AG04450 (cell line): Measurements from ENCODE around the gene THRB. TPM values are rescaled to one million over a fixed set of nuclear protein-coding genes. Genes with fewer than 3 reads are reported as not detected.

ENCODE experiments used
- CTCF ChIA-PET: fragments of 300-600, 350-600 bp; formaldehyde crosslinking; extraction: SDS; loops from one replicate; lab custom pipeline; 2022; ENCODE audit warnings: antibody characterized with exemption, inconsistent platforms; lab: Charles Lee
- POLR2A ChIA-PET: fragments of 350-600 bp; formaldehyde crosslinking; extraction: SDS; loops from one replicate; lab custom pipeline; 2021; ENCODE audit warnings: antibody characterized with exemption, inconsistent platforms; lab: Yijun Ruan, JAX
- DNase-seq: peaks from one replicate; pipeline ENCODE4 v3.0.0-alpha.2; 2011; ENCODE audit warnings: low read depth, low spot score
- H3K27ac ChIP-seq: one replicate; pipeline ENCODE4 v1.5.1; 2012; ENCODE audit warnings: low read depth, low read length, control low read depth
- H3K27me3 ChIP-seq: one replicate; pipeline ENCODE4 v1.6.0; 2012; ENCODE audit warnings: low read length; ENCODE audit not compliant: control insufficient read depth, insufficient read depth
- H3K4me3 ChIP-seq: 2 replicates; pipeline ENCODE4 v1.5.1; 2011; ENCODE audit warnings: mild to moderate bottlenecking, low read depth, low read length, control low read depth
- H3K9me3 ChIP-seq: 2 replicates; pipeline ENCODE4 v1.5.1; 2012; ENCODE audit warnings: low read length; ENCODE audit not compliant: control insufficient read depth, insufficient read depth
- polyA plus RNA-seq: library from polyadenylated mRNA; depleted of rRNA; stranded (reverse); fragments of >200 nt; gene quantifications from 2 replicates; pipeline ENCODE4 v1.2.3, GENCODE V29; 2011
- TF ChIP-seq, protein P1 (sequence below): IDR thresholded peaks from 2 replicates; pipeline ENCODE4 v1.5.1; 2011; ENCODE audit warnings: low read depth, low read length, control low read depth, inconsistent platforms

The THRB gene
- polyA plus RNA-seq, 1 experiment, result 0.02 TPM

DNA sequence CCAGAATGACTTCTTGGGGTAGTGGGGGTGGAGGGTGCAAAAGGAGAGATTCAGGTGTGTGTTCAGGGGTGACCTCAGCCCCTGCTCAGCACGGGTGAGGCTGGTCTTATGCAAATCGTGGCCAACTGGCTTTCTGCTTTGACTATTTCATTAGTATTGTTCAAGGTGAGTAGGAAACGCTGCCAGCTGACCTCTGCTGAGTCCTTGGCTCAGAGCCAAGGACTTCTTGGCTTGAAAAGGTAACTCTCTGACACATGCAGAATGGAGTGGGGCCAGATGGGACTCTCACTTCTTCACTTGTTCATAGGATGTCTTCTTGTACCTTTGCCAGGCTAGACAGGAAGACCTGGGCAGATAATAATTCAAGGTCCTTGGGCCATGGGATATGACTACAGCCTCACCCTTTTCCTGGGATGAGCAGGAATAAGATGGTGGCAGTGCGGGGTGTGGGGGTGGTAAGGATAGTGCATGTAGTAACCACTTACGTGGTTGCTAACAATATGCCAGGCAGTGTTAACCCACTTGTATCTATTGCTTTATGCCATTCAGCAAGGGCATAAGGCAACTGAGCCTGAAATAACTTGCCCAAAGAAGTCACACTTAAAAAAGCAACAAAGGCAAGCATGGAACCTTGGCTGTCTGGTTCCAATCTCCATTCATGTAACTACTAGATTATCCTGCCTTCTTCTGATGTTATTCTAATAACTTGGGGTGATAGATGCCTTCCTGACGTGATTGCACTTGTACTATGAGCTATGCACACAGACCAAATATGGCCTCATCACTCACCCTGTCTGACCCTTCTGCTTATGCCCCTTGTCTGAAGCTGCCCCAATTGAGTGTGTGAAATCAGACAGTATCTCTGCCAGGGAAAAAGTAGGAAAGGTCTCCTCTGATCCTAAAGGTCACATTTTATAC lies 356.4 kb downstream of the THRB start:
- Histone ChIP-seq H3K27ac (no peak overlapping the region), H3K9me3 (no peaks in the 10 kb centered on the region), H3K27me3 (no peaks in the 10 kb centered on the region), H3K4me3 (no peak overlapping the region)
- ChIA-PET CTCF (no interaction called here), POLR2A (no interaction called here)
- DNase-seq, result no peak
- TF ChIP-seq, protein P1, sequence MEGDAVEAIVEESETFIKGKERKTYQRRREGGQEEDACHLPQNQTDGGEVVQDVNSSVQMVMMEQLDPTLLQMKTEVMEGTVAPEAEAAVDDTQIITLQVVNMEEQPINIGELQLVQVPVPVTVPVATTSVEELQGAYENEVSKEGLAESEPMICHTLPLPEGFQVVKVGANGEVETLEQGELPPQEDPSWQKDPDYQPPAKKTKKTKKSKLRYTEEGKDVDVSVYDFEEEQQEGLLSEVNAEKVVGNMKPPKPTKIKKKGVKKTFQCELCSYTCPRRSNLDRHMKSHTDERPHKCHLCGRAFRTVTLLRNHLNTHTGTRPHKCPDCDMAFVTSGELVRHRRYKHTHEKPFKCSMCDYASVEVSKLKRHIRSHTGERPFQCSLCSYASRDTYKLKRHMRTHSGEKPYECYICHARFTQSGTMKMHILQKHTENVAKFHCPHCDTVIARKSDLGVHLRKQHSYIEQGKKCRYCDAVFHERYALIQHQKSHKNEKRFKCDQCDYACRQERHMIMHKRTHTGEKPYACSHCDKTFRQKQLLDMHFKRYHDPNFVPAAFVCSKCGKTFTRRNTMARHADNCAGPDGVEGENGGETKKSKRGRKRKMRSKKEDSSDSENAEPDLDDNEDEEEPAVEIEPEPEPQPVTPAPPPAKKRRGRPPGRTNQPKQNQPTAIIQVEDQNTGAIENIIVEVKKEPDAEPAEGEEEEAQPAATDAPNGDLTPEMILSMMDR, result no peak

DNA sequence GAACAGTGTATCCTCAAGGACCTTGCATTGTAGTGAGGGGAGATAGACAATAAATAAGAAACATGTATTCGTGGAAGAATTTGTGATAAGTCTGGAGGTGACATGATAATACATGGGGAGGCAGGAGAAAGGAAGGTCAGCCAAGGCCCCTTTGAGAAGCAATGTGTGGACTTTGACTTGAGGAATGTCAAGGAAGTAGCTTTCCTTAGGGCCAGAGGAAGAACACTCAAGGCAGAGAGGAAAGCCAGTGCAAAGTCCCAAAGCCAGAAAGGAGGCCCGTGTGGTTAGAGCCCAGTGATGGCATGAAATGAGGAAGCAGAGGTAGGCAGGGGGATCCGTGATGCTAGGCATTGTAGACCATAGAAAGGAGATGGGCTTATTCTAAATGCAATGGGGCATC lies 357.3 kb downstream of the THRB start:
- no peaks in the 10 kb centered on the region for H3K9me3 ChIP-seq
- ChIA-PET POLR2A (no interaction called here), CTCF (no interaction called here)
- H3K4me3 ChIP-seq, result no peak overlapping the region
- no peak for DNase-seq
- H3K27ac ChIP-seq, result no peak overlapping the region
- TF ChIP-seq, protein P1, result no peak
- no peaks in the 10 kb centered on the region for H3K27me3 ChIP-seq

DNA sequence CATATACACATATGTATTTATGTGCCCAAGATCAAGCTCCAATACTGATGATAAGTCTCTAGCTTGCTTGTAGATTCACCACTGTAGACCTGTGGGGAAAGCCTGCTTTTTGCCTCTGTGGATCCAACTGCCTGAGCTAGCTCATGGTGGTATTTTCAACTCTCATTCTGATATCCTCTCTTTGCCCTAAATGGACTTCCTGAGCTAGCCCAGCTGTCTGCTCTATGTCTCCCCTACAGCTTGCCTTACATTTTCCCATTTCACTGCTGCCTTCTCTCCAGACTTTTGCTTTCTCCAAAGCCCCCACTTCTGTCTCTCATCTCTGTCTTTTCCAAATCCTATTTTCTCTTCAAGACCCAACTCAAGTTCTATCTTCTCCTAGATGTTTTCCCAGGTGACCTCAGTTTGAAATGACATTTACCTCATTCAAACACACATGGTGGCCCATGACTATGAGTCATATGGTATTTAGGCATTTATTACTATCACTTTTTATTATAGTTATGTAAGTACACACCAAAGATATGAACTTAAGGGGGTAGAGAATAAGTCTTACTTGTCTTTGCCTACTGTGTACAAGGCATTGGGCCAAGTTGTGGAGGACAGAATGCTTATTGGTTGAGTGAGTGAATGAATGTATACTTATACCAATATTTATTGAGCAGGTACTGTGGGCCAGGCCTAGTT lies 357.9 kb downstream of the THRB start:
- Histone ChIP-seq H3K4me3 (no peak overlapping the region), H3K9me3 (no peaks in the 10 kb centered on the region), H3K27ac (no peak overlapping the region), H3K27me3 (no peaks in the 10 kb centered on the region)
- POLR2A ChIA-PET, result no interaction called here
- CTCF ChIA-PET, result interaction anchor here (0.6 to 1.3 kb wide), 3 partner anchors 49 to 545 kb away, joined by 3 to 4 read pairs (median 3); no protein-coding TSS in a partner anchor
- TF ChIP-seq, protein P1, result no peak
- DNase-seq, result no peak

DNA sequence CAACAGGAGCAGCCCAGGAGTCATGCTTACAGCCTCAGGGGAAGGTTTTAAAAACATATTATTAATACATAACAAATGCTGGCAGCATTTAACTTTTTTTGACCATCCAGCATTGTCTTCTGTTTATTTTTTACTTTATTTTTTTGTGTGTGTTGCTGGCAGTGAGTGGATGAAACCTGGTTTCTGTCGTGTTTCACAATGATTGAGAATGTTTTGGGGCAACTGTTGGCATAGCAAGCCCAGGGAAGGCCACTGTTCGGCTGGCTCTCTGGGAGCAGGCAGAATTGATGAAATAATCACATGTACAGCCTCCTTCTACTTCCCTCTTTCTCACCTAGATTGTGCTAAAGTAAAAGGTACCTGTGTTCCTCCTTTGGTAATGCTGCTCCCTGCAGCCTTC lies 359.4 kb downstream of the THRB start:
- Histone ChIP-seq H3K27ac (no peak overlapping the region), H3K9me3 (no peaks in the 10 kb centered on the region), H3K4me3 (no peak overlapping the region), H3K27me3 (no peaks in the 10 kb centered on the region)
- POLR2A ChIA-PET, result no interaction called here
- CTCF ChIA-PET, result no interaction called here
- DNase-seq, result no peak
- TF ChIP-seq, protein P1, result no peak

DNA sequence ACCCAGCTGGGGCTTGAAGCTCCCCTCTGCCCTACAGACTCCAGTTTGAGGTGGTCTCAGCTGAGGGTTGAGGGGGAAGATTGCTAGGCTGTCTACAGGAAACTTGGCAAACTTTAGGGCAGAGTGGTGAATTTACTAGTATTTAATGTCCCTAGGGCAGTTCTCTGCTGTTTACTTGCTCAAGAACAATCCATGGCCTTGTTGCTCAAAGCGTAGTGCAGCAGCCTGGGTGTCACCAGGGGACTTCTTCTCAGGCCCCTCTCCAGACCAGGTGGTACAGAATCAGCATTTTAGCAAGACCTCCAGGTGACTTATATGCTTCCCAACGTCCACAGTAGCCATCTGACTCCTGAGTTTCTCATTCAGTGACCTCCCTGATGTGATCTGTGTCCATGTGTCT lies 360.7 kb downstream of the THRB start:
- no peaks in the 10 kb centered on the region for H3K9me3 ChIP-seq
- CTCF ChIA-PET, result no interaction called here
- H3K4me3 ChIP-seq, result no peak overlapping the region
- no peaks in the 10 kb centered on the region for H3K27me3 ChIP-seq
- DNase-seq, result no peak
- TF ChIP-seq, protein P1, result no peak
- H3K27ac ChIP-seq, result no peak overlapping the region
- POLR2A ChIA-PET, result no interaction called here
